ENCODE data around the gene AIP. TPM values are rescaled to one million over a fixed set of nuclear protein-coding genes. Genes with fewer than 3 reads are reported as not detected.
"Not testable (repeated sequence)": the region's sequence is repeated elsewhere in the genome, so short reads cannot be mapped to it uniquely, and the experiment has no call there.

Gene AIP
- polyA plus RNA-seq, 1 experiment = 55.3 TPM

- Histone ChIP-seq H3K27me3 (ENCODE audit: control insufficient read depth, insufficient read depth, low read length) (peaks cover 2% of the 10 kb centered on the region), H3K4me3 (ENCODE audit: low read depth, low read length) (peak overlapping the region; percentile 63), H3K27ac (ENCODE audit: low read depth, low read length) (no peak overlapping the region), H3K9me3 (ENCODE audit: control insufficient read depth, insufficient read depth, low read length) (peaks cover 10% of the 10 kb centered on the region; the same call in 1 of the 2 replicates)
- TF ChIP-seq CTCF (IDR thresholded peaks at IDR 0.05; ENCODE audit: low read depth, low read length) = no peak
- POLR2A ChIA-PET = no interaction called here
- CTCF ChIA-PET = no interaction called here
- DNase-seq (ENCODE audit: low read depth, low spot score) = no peak
These were observed 17.7 kb upstream of the AIP start for GRCh38 chr11:67465189-67465510.

- CTCF ChIA-PET; DNase-seq (ENCODE audit: low read depth, low spot score); POLR2A ChIA-PET; H3K27me3 ChIP-seq (ENCODE audit: control insufficient read depth, insufficient read depth, low read length); H3K27ac ChIP-seq (ENCODE audit: low read depth, low read length); H3K4me3 ChIP-seq (ENCODE audit: low read depth, low read length): not testable (repeated sequence)
- H3K9me3 ChIP-seq (ENCODE audit: control insufficient read depth, insufficient read depth, low read length) = peaks cover 10% of the 10 kb centered on the region; the same call in 1 of the 2 replicates
These were observed 17.3 kb upstream of the AIP start for GRCh38 chr11:67465530-67465929.

- H3K4me3 ChIP-seq (ENCODE audit: low read depth, low read length) = no peak overlapping the region
- no peak overlapping the region for H3K27ac ChIP-seq (ENCODE audit: low read depth, low read length)
- H3K27me3 ChIP-seq (ENCODE audit: control insufficient read depth, insufficient read depth, low read length) = no peaks in the 10 kb centered on the region
- DNase-seq (ENCODE audit: low read depth, low spot score) = no peak
- ChIA-PET CTCF (no interaction called here), POLR2A (no interaction called here)
- no peak for TF ChIP-seq CTCF (IDR thresholded peaks at IDR 0.05; ENCODE audit: low read depth, low read length)
- peaks cover 10% of the 10 kb centered on the region; the same call in 1 of the 2 replicates for H3K9me3 ChIP-seq (ENCODE audit: control insufficient read depth, insufficient read depth, low read length)
These were observed 16.5 kb upstream of the AIP start for GRCh38 chr11:67466367-67466766.

- ChIA-PET CTCF (interaction anchor here (2.8 kb wide), 1 partner anchor 66 kb away, joined by 15 read pairs; the partner anchor contains the start of gene PPP1CA), POLR2A (interaction anchor here (2.5 kb wide), 1 partner anchor 66 kb away, joined by 11 read pairs; the partner anchor contains the start of gene PPP1CA)
- TF ChIP-seq CTCF (IDR thresholded peaks at IDR 0.05; ENCODE audit: low read depth, low read length) = no peak
- Histone ChIP-seq H3K9me3 (ENCODE audit: control insufficient read depth, insufficient read depth, low read length) (peaks cover 10% of the 10 kb centered on the region; the same call in 1 of the 2 replicates), H3K27me3 (ENCODE audit: control insufficient read depth, insufficient read depth, low read length) (no peaks in the 10 kb centered on the region), H3K27ac (ENCODE audit: low read depth, low read length) (no peak overlapping the region), H3K4me3 (ENCODE audit: low read depth, low read length) (no peak overlapping the region)
- no peak for DNase-seq (ENCODE audit: low read depth, low spot score)
These were observed 15.7 kb upstream of the AIP start for GRCh38 chr11:67466962-67467771.

GRCh38 chr11:67468056-67468455, 14.8 kb upstream of the AIP start:
- ChIA-PET CTCF (interaction anchor here (2.8 kb wide), 1 partner anchor 67 kb away, joined by 15 read pairs; the partner anchor contains the start of gene PPP1CA), POLR2A (interaction anchor here (2.5 kb wide), 1 partner anchor 66 kb away, joined by 11 read pairs; the partner anchor contains the start of gene PPP1CA)
- no peak for TF ChIP-seq CTCF (IDR thresholded peaks at IDR 0.05; ENCODE audit: low read depth, low read length)
- Histone ChIP-seq H3K4me3 (ENCODE audit: low read depth, low read length) (peak overlapping the region; percentile 70), H3K27ac (ENCODE audit: low read depth, low read length) (no peak overlapping the region), H3K27me3 (ENCODE audit: control insufficient read depth, insufficient read depth, low read length) (no peaks in the 10 kb centered on the region), H3K9me3 (ENCODE audit: control insufficient read depth, insufficient read depth, low read length) (peaks cover 10% of the 10 kb centered on the region; the same call in 1 of the 2 replicates)
- no peak for DNase-seq (ENCODE audit: low read depth, low spot score)
